Body of pancreas (tissue), 4 donors: ENCODE results near the gene PPP2R5E. TPM values are rescaled to one million over a fixed set of nuclear protein-coding genes. Genes with fewer than 3 reads are reported as not detected.
"Not testable (repeated sequence)": the region's sequence is repeated elsewhere in the genome, so short reads cannot be mapped to it uniquely, and the experiment has no call there.

Experiments
- ATAC-seq: fragments of 150-250 bp; one replicate; pipeline ENCODE4 v1.9.1; 2016
- DNase-seq, 4 donors: peaks; one replicate each; pipeline ENCODE4 v3.0.0-alpha.2; 2019
- H3K27ac ChIP-seq, 4 donors: fragments of 200-600 bp; sonication (generic); 1 replicate in 3 of 4; 2 replicates in 1 of 4; pipeline versions ENCODE4 v1.5.1 to v1.6.1; 2016 to 2019; ENCODE audit warnings: mild to moderate bottlenecking in 1 of 4, mixed read lengths in 1 of 4, moderate library complexity in 1 of 4
- H3K27me3 ChIP-seq, 2 donors: fragments of 200-600 bp; sonication (generic); one replicate each; pipeline ENCODE4 v1.6.0; 2016; ENCODE audit warnings: mild to moderate bottlenecking in 1 of 2
- H3K36me3 ChIP-seq, 2 donors: fragments of 200-600 bp; sonication (generic); replicated peaks in 1 of 2; 2 replicates each; pipeline ENCODE4 v1.5.1; 2016; ENCODE audit warnings: low read depth in 2 of 2; ENCODE audit not compliant: insufficient read depth in 1 of 2
- H3K4me1 ChIP-seq: fragments of 200-600 bp; sonication (generic); one replicate; pipeline ENCODE4 v1.6.0; 2016
- H3K4me3 ChIP-seq, 2 donors: fragments of 200-600 bp; sonication (generic); 1 replicate in 1 of 2; 2 replicates in 1 of 2; pipeline ENCODE4 v1.5.1; 2016 to 2019
- H3K9me3 ChIP-seq, 3 donors: fragments of 200-600 bp; sonication (generic); 1 replicate in 2 of 3; 2 replicates in 1 of 3; pipeline ENCODE4 v1.5.1; 2016
- POLR2A ChIP-seq, 3 donors: fragments of 450-650 bp; IDR thresholded peaks; one replicate each; pipeline ENCODE4 v1.6.1; 2016; ENCODE audit warnings: antibody characterized with exemption in 3 of 3, mild to moderate bottlenecking in 2 of 3
- WGBS, 2 donors: methylation state at CpG; one replicate each; pipeline ENCODE4 v1.1.5; 2017; 5-methylcytosine and 5-hydroxymethylcytosine counted together
- intact Hi-C: fragments of 100-400 bp; cut with DNase I; formaldehyde crosslinking; loops from one replicate; pipeline ENCODE4 v1.15.1; 2023
- total RNA-seq, 2 donors: library from RNA; depleted of rRNA; stranded (reverse); fragments of >200 nt; gene quantifications; one replicate each; pipeline ENCODE4 v1.1.0, GENCODE V29; 2016
- TF ChIP-seq, protein P1 (sequence below), 7 experiments: fragments of 450-650 bp in 4 of 7; fragments of 200-600 bp in 3 of 7; sonication (generic) in 3 of 7; IDR thresholded peaks; one replicate each; pipeline ENCODE4 v1.5.1; 2016 to 2019; ENCODE audit warnings: antibody characterized with exemption in 7 of 7

The PPP2R5E gene
- total RNA-seq, 2 donors from 2014 or later = 9.2 to 12.5 TPM

GRCh38 chr14:63387711-63388110, 155.5 kb downstream of the PPP2R5E start:
- DNase-seq = no peak
- no peak for ATAC-seq
- H3K27me3 ChIP-seq = no peaks in the 10 kb centered on the region
- peaks cover 0 to 3% of the 10 kb centered on the region in 2 donors for H3K36me3 ChIP-seq
- H3K27ac ChIP-seq = no peak overlapping the region
- no peaks in the 10 kb centered on the region for H3K9me3 ChIP-seq
- TF ChIP-seq POLR2A (IDR thresholded peaks at IDR 0.05) = no peak
- intact Hi-C loops = no loop called here
- no peak overlapping the region for H3K4me3 ChIP-seq
- WGBS, 2 donors = 74 to 82% methylated on average over 5 of the region's 5 CpGs
- no peaks in the 10 kb centered on the region for H3K4me1 ChIP-seq

GRCh38 chr14:63383776-63384367, 159.3 kb downstream of the PPP2R5E start:
- Histone ChIP-seq H3K9me3 (no peaks in the 10 kb centered on the region), H3K4me3 (no peak overlapping the region), H3K36me3 (peaks cover 0 to 7% of the 10 kb centered on the region in 2 donors), H3K27ac (no peak overlapping the region), H3K4me1 (no peaks in the 10 kb centered on the region), H3K27me3 (no peaks in the 10 kb centered on the region)
- intact Hi-C loops = no loop called here
- 77 to 83% methylated on average over 4 of the region's 4 CpGs for WGBS, 2 donors
- TF ChIP-seq POLR2A (IDR thresholded peaks at IDR 0.05) = no peak
- TF ChIP-seq, protein P1, sequence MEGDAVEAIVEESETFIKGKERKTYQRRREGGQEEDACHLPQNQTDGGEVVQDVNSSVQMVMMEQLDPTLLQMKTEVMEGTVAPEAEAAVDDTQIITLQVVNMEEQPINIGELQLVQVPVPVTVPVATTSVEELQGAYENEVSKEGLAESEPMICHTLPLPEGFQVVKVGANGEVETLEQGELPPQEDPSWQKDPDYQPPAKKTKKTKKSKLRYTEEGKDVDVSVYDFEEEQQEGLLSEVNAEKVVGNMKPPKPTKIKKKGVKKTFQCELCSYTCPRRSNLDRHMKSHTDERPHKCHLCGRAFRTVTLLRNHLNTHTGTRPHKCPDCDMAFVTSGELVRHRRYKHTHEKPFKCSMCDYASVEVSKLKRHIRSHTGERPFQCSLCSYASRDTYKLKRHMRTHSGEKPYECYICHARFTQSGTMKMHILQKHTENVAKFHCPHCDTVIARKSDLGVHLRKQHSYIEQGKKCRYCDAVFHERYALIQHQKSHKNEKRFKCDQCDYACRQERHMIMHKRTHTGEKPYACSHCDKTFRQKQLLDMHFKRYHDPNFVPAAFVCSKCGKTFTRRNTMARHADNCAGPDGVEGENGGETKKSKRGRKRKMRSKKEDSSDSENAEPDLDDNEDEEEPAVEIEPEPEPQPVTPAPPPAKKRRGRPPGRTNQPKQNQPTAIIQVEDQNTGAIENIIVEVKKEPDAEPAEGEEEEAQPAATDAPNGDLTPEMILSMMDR (IDR thresholded peaks at IDR 0.05) = no peak
- DNase-seq (no peak), ATAC-seq (no peak)

- no peak overlapping the region for H3K4me3 ChIP-seq
- TF ChIP-seq, protein P1 (IDR thresholded peaks at IDR 0.05) = no peak
- TF ChIP-seq POLR2A (IDR thresholded peaks at IDR 0.05) = no peak
- ATAC-seq (no peak), DNase-seq (no peak)
- no peaks in the 10 kb centered on the region for H3K9me3 ChIP-seq
- H3K27ac ChIP-seq = no peak overlapping the region
- intact Hi-C loops = no loop called here
- H3K36me3 ChIP-seq = peaks cover 4 to 7% of the 10 kb centered on the region in 2 donors
- WGBS, 2 donors = 97 to 100% methylated on average over 2 of the region's 2 CpGs
- no peaks in the 10 kb centered on the region for H3K4me1 ChIP-seq
- no peaks in the 10 kb centered on the region for H3K27me3 ChIP-seq
These were observed 164.7 kb downstream of the PPP2R5E start for GRCh38 chr14:63378444-63378843.

- H3K4me3 ChIP-seq = no peak overlapping the region
- peaks cover 0 to 4% of the 10 kb centered on the region in 2 donors for H3K36me3 ChIP-seq
- WGBS, 2 donors = 57 to 73% methylated on average over 3 of the region's 3 CpGs
- DNase-seq = no peak
- no peaks in the 10 kb centered on the region for H3K4me1 ChIP-seq
- H3K9me3 ChIP-seq = no peaks in the 10 kb centered on the region
- intact Hi-C loops = no loop called here
- no peaks in the 10 kb centered on the region for H3K27me3 ChIP-seq
- ATAC-seq = no peak
- TF ChIP-seq POLR2A (IDR thresholded peaks at IDR 0.05) = no peak
- TF ChIP-seq, protein P1 (IDR thresholded peaks at IDR 0.05) = no peak
- H3K27ac ChIP-seq = no peak overlapping the region
These were observed 167.4 kb downstream of the PPP2R5E start for GRCh38 chr14:63375769-63376168.

- ATAC-seq, H3K4me3 ChIP-seq, H3K36me3 ChIP-seq, DNase-seq, H3K27ac ChIP-seq, H3K4me1 ChIP-seq, intact Hi-C loops, H3K27me3 ChIP-seq, H3K9me3 ChIP-seq: not testable (repeated sequence)
- 78 to 91% methylated on average over 2 of the region's 2 CpGs for WGBS, 2 donors
These were observed 171.6 kb downstream of the PPP2R5E start for GRCh38 chr14:63371613-63372012.

- no peak for TF ChIP-seq POLR2A (IDR thresholded peaks at IDR 0.05)
- no peak for ATAC-seq
- intact Hi-C loops = no loop called here
- Histone ChIP-seq H3K9me3 (no peaks in the 10 kb centered on the region), H3K27me3 (no peaks in the 10 kb centered on the region), H3K27ac (no peak overlapping the region), H3K4me1 (no peaks in the 10 kb centered on the region), H3K36me3 (peaks cover 0 to 3% of the 10 kb centered on the region in 2 donors), H3K4me3 (no peak overlapping the region)
- 89 to 95% methylated on average over 4 of the region's 4 CpGs for WGBS, 2 donors
- DNase-seq = no peak
These were observed 172.1 kb downstream of the PPP2R5E start for GRCh38 chr14:63371033-63371432.
